OCI-LY7 (cell line): ENCODE measurements around the gene CATSPERE.

Experiments
- EZH2phosphoT487 ChIP-seq: fragments of 200-600 bp; sonication (generic); IDR thresholded peaks from 2 replicates; pipeline ENCODE4 v1.6.1; 2018; ENCODE audit warnings: low read depth, borderline replicate concordance, mild to moderate bottlenecking, mixed run types, antibody characterized with exemption, low read length, moderate library complexity, mixed read lengths
- TF ChIP-seq, protein P1 (sequence below): fragments of 200-600 bp; sonication (generic); conservative IDR thresholded peaks from 2 replicates; pipeline ENCODE4 v1.5.1; 2014; ENCODE audit warnings: mild to moderate bottlenecking, antibody characterized with exemption, low read length, moderate library complexity, mixed read lengths

DNA sequence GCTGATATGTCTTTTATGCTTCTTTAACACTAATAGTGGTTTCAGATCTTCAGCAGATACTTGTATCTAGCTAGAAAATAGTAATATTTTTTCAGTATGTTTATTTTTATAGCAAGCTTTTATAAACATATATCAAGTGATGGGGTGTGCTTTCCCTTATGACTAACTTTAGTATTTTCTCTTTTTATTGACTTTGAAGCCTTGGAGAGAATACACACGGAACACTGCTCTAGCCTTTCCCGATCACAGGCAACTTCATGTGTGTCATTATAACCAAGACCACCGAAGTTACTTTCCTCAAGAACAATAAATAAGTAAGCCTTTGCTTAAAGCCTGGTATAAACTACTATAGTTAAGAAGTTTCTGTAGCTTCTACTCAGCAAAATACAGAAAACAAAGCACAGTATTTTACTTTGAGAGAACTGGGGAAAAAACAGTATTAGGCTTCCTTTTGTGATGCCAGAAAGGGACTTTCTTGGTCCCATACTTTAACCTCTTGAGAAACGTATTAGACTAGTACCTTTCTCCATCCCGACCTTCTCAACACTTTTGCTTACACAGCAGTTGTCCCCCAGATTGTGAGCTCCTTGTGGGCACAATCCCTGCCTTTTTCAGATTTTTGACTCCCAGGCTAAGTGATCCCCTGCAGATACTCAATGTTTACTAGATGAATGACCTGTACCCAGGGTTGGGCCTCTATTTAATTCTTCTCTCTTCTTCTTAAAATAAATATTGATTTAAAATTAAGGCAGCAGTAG is 12.6 kb upstream of the CATSPERE start:
- TF ChIP-seq, protein P1, sequence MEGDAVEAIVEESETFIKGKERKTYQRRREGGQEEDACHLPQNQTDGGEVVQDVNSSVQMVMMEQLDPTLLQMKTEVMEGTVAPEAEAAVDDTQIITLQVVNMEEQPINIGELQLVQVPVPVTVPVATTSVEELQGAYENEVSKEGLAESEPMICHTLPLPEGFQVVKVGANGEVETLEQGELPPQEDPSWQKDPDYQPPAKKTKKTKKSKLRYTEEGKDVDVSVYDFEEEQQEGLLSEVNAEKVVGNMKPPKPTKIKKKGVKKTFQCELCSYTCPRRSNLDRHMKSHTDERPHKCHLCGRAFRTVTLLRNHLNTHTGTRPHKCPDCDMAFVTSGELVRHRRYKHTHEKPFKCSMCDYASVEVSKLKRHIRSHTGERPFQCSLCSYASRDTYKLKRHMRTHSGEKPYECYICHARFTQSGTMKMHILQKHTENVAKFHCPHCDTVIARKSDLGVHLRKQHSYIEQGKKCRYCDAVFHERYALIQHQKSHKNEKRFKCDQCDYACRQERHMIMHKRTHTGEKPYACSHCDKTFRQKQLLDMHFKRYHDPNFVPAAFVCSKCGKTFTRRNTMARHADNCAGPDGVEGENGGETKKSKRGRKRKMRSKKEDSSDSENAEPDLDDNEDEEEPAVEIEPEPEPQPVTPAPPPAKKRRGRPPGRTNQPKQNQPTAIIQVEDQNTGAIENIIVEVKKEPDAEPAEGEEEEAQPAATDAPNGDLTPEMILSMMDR, result no peak
- TF ChIP-seq EZH2phosphoT487, result no peak
